Fibroblast of pulmonary artery (primary cell): Measurements from ENCODE around the gene CUL9.

ENCODE experiments used
- DNase-seq: peaks from one replicate; pipeline ENCODE4 v3.0.0-alpha.2; 2010; ENCODE audit warnings: low read depth
- H3K4me3 ChIP-seq: replicated peaks from 2 replicates; pipeline ENCODE4 v1.5.1; 2011; ENCODE audit warnings: low read depth, mild to moderate bottlenecking, control low read depth, low read length, moderate library complexity
- CTCF ChIP-seq: IDR thresholded peaks from 2 replicates; pipeline ENCODE4 v1.5.1; 2011; ENCODE audit warnings: mild to moderate bottlenecking, control low read depth, low read length, inconsistent platforms; ENCODE audit errors: missing control alignments

The CUL9 gene

GRCh38 chr6:43187821-43188220, 5.8 kb downstream of the CUL9 start:
- H3K4me3 ChIP-seq, result no peak overlapping the region
- no peak for TF ChIP-seq CTCF
- no peak for DNase-seq

- DNase-seq, result no peak
- TF ChIP-seq CTCF, result no peak
Observed at GRCh38 chr6:43188426-43188825, 6.4 kb downstream of the CUL9 start.

GRCh38 chr6:43189776-43190304, 7.8 kb downstream of the CUL9 start:
- TF ChIP-seq CTCF, result no peak
- no peak for DNase-seq

More at GRCh38 chr6:43188426-43188825, 6.4 kb downstream of the CUL9 start:
- H3K4me3 ChIP-seq, result no peak overlapping the region

GRCh38 chr6:43192911-43193310, 10.9 kb downstream of the CUL9 start:
- no peak overlapping the region for H3K4me3 ChIP-seq
- TF ChIP-seq CTCF, result no peak
- no peak for DNase-seq

More at GRCh38 chr6:43189776-43190304, 7.8 kb downstream of the CUL9 start:
- no peak overlapping the region for H3K4me3 ChIP-seq

GRCh38 chr6:43193929-43194328, 11.9 kb downstream of the CUL9 start:
- no peak overlapping the region for H3K4me3 ChIP-seq
- no peak for TF ChIP-seq CTCF
- DNase-seq, result no peak

- H3K4me3 ChIP-seq, result no peak overlapping the region
- TF ChIP-seq CTCF, result no peak
- DNase-seq, result no peak
Observed at GRCh38 chr6:43196337-43196736, 14.3 kb downstream of the CUL9 start.

GRCh38 chr6:43199912-43200311, 17.9 kb downstream of the CUL9 start:
- DNase-seq, result no peak
- no peak overlapping the region for H3K4me3 ChIP-seq
- TF ChIP-seq CTCF, result no peak
